GDM1 (cell line): ENCODE results near the gene MICAL2.
A peak's percentile ranks its signal among the peaks of the same experiment; 100 is the strongest.

Experiments
- DNase-seq: peaks from one replicate; lab custom pipeline; 2025; lab: John Stamatoyannopoulos, UW

Gene MICAL2

DNA sequence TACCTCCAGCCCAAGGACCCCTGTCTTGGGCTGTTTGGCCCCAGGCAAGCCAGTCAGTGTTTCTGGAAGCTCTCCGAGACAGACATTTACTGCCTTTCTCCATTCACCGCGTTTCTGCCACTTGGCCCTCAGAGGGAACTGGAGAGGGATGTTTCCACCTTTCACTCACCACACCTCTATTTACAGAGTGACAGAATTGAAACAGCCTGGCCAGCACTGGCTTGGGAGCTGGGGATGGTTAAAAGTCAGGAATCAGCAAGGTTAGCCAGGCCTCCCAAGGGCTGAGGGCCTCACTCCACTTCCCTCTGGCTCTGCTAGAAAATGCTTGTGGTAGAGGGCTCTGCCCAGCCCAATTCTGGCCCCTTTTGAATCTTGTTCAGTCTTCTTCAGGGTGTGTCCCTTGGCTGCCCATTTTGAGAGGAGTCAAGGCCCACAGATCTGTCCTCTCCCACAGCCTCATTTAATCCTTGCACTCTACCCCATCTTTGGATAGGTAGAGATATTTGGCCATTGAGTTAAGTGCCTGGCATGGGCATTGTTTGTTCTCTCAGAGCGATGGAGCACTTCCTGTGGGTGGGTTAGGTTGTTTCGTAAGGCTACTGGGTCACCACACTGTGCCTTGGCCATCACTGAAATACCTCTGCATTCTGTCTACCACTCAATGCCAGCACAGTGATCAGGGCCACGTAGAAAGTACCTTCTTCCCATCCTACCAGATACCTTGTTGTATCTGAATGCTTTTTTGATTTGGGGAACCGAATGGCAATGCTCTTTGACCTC is 119.2 kb downstream of the MICAL2 start:
- no peak for DNase-seq

DNA sequence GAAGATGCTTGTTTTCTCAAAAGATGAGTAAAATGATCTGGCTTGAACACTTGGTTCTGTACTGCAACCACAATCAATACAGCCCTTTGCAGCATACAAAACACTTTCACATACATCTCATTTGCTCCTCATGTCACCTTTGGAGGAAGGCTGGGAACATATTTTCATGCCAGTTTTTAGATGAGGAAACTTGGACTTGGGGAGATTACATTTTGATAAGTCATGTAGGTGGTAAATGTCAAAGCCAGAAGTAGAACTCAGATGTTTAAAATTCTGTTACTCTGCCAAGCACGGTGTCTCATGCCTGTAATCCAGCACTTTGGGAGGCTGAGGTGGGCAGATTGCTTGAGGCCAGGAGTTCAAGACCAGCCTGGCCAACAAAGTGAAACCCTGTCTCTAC is 121.8 kb downstream of the MICAL2 start:
- DNase-seq: no peak

DNA sequence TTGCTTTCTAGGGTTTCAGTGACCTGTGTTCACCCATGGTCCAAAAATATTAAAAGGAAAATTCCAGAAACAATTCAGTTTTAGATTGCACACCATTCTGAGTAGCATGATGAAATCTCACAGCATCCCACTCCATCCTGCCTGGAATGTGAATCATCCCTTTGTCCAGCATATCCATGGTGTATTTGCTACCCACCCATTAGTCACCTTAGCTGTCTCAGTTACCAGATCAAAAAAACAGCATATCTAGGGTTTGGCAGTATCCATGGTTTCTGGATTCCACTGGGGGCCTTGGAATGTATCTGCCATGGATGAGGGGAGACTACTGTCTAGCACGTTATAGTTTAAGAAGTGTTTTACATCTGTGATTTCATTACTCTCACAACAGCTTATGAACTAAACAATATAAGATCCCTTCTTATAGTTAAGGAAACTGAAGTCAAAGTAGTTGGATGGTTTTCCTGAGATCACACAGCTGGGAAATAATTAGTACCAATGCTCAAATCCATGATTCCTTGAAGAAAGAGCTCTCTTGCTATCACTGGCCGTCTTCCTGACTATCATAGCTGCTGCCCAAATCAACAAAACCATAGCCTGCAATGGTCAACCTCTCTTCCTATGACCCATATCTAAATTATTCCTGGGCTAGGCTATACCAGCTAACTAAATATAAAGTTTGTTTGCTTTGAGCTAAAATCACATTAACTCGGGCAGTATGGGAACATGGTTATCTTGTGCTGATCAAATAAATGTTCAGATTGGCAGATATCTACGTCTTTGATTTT is 122.6 kb downstream of the MICAL2 start:
- no peak for DNase-seq

DNA sequence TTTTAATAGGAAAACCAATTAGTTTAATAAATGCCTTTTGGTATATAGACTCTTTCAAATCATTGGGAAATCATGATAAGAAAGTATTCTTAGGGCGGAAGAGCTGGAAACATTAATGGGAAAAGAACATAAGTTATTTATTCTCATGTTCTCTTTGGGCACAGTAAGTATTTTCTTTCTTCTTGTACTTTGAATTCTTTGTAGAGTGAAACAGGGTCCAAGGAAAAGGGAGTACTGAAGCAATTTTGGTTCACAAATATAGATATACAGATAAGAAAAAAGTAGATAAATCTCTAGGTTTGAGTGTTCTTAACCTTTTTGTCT is 123.2 kb downstream of the MICAL2 start:
- DNase-seq: no peak

- DNase-seq: no peak
These were observed 123.8 kb downstream of the MICAL2 start for GRCh38 chr11:12234221-12234620.

DNA sequence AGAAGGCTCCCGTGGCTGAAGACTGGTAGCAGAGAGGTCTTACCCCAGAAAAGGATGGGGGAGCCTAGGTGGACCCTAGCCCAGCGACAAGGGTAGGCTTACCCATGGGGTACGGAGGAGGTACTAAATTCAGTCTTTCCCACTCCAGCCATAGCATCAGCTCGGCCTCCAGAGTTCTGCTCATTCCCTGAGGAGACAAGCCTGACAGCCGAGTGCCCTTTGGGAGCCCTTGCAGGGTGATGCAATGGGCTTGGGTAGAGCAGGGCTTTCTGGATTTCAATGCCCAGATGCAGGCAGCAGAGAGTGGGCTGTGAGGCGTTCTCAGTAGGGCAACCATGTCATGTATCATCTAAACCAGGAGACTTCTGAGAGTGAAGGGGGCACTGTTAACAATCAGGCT is 124.7 kb downstream of the MICAL2 start:
- no peak for DNase-seq

DNA sequence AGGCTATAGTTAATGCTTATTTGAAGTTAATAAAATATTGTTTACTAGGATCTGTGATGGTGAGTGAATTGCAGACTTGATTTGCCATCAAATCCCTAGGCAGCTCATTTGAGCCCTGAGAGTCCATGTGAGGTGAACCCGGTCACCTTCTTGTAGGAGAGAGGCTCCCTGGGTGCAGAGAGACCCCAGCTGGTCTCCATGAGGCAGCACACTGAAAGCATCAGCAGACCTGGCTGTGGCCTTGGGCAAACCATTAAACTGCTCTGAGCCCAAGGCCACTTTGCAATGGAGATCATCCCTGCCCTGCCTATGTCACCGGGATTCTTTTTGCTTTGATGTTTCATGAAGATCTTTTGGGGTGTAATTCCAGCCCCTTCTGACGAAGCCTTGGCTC is 125.2 kb downstream of the MICAL2 start:
- DNase-seq: peak; percentile 29

DNA sequence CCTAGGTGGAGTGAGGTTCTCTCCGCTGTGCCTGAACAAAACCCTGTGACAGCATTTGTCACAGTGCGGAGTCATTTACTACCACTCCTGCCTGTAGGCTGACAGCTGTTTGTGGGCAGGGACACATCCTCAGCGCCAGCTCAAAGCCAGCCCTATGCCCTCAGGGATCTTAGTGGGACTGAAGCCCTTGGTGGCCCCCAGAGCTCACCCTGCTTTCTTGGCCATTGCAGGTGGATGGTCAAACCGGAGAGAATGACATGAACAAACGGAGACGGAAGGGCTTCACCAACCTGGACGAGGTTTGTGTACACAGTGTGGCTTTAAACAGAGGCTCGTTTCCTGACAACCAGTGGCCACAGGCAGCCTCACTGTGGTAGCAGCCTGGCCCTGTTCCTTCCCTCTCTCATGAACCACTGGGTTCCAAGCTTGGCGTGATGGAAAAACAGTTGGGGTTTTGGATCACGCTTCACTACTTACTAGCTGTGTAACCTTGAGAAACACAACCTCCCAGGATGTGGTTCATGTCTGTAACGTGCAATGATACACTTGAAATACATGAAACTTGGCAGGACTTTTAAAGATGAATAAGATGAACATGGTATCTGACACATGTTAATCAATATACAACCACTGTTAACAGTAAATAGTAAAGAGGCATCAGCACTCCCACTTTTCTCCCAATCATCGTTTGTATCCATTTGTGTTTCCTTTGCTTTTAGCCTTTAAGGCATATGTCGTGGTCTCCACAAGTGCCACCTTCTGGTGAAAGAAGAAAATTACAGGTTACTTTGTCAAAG is 125.8 kb downstream of the MICAL2 start:
- peak; percentile 45 for DNase-seq

- no peak for DNase-seq
These were observed 126.3 kb downstream of the MICAL2 start for GRCh38 chr11:12236744-12237101.

DNA sequence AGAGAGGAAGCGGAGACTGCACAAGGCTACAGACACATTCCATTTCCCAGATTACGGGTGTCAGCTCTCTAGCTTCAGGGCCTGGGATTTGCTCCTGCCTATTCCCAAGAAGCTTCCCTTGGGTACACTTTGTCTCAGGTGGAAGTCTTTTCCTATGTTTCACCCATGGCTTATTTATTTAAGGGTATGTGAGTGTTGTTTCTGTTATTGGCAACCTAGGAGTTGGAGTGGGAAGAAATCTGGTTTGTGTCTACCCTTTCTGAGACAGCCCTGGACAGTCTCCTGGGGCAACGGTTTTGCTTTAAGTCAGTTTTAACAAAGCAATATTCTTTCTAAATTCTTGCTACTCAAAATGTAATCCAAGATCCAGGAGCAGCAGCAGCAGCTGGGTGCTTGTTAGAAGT is 127.0 kb downstream of the MICAL2 start:
- no peak for DNase-seq

DNA sequence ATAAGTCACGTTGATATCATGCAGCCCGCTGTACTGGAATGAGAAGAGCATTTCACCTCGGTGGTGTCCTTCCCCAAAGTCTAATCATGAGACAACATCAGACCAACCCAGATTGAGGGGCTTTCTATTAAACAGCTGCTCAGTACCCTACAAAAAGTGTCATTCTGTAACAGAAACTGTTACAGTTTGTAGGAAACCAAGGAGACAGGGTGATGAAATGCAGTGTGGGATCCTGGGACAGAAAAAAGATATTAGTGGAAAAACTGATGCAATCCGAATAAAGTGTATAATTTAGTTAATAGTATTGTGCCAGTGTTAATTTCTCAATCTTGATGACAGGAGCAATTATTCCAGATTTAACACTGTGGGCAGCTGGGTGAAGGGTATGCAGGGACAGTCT is 128.0 kb downstream of the MICAL2 start:
- no peak for DNase-seq

- DNase-seq: no peak
These were observed 129.0 kb downstream of the MICAL2 start for GRCh38 chr11:12239396-12239795.

DNA sequence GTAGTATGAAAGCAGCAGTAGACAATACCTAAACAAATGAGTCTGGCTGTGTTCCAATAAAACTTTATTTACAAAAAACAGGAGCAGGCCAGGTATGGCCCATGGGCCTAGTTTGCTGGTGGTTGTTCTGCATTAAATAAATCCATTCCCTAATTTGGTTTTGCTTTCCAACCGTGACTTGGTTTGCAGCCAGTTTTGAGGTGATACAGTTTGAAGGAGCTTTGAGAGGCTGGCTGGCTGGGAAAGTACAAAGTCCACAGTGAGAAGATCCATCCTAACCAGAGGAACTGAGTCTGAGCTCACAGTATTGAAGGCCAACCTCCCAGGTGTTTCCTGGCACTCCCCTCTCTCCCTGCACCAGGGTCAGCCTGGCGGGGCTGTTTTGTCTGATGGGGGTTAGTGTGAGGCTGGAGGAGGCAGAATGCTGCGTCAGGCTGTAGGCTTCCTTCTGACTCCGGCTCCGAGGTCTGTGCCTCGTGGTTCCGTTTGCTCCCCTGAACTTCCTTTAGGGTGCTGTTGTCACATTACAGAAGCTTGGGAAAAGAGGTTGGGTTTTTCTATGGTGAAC is 129.5 kb downstream of the MICAL2 start:
- DNase-seq: no peak

GRCh38 chr11:12240677-12241076 is 130.3 kb downstream of the MICAL2 start:
- DNase-seq: no peak

- no peak for DNase-seq
These were observed 131.0 kb downstream of the MICAL2 start for GRCh38 chr11:12241401-12241800.

- DNase-seq: no peak
These were observed 131.7 kb downstream of the MICAL2 start for GRCh38 chr11:12241971-12242672.

DNA sequence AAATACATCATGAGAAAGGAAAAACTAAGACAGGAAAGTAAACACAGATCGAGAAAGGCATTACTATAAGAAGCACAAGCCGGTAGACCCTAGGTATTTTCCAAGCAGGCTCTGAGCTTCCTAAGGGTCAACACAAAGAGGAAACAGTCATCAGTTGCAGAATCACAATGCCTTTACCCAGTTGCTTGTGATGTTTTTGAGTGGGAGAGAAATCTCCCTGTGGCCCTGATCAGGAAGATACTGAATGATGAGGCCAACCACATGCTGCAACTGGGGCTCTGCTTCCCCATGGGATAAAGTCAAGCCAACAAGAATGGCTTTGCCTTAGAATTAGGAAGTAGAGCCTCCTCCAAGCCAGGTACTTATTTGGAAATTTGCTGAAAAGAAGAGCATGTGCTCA is 132.6 kb downstream of the MICAL2 start:
- no peak for DNase-seq

- DNase-seq: no peak
These were observed 133.1 kb downstream of the MICAL2 start for GRCh38 chr11:12243486-12243885.

- no peak for DNase-seq
These were observed 133.6 kb downstream of the MICAL2 start for GRCh38 chr11:12243911-12244550.

GRCh38 chr11:12245091-12245490 is 134.7 kb downstream of the MICAL2 start:
- no peak for DNase-seq

DNA sequence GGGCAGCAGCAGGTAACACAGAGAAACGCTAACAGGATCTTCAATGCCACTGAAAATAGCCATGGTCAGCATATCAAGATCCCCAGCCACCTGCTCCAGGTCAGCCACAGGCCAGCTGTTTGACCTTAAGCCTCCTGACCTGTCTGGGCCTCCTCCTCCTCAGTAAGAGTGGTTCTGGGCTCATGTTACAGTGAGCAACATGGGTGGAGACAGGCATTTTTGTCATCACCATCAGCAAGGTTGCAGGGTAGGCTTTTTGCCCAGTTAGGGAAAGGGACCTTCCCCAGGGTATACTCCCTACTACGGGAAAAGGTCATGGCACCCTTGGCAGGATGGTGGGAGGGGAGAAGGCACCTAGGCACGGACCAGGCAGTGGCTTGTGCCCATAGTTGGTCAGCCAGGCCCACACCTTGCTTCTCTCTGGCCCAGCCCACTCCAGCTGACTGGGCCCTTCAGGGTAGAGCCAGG is 135.2 kb downstream of the MICAL2 start:
- DNase-seq: no peak
